CD4-positive, alpha-beta T cell (primary cell): ENCODE measurements around the gene NUDT14. TPM values are rescaled to one million over a fixed set of nuclear protein-coding genes. Genes with fewer than 3 reads are reported as not detected.

Experiments used
- ATAC-seq: fragments of 200-7000 bp; cut with Tn5 transposase; one replicate; pipeline ENCODE4 v1.10.0; 2022; ENCODE audit warnings: mild to moderate bottlenecking; ENCODE audit not compliant: poor library complexity
- CTCF ChIA-PET: fragments of 350-600 bp; sonication (Branson Sonifier 250); formaldehyde crosslinking; loops from one replicate; lab custom pipeline; 2021; ENCODE audit warnings: antibody characterized with exemption, inconsistent platforms; lab: Charles Lee
- POLR2A ChIA-PET: fragments of 350-600 bp; sonication (Branson Sonifier 250); formaldehyde crosslinking; loops from one replicate; lab custom pipeline; 2021; ENCODE audit warnings: antibody characterized with exemption, inconsistent platforms; lab: Charles Lee
- DNase-seq, 14 experiments: peaks; one replicate each; pipeline ENCODE4 v3.0.0-alpha.2; 2013 to 2020; ENCODE audit warnings: mixed read lengths in 2 of 14
- H3K27ac ChIP-seq, 2 donors: one replicate each; pipeline versions ENCODE4 v1.5.1 to v1.7.0; 2013; ENCODE audit warnings: low read length in 2 of 2, low read depth in 1 of 2, mild to moderate bottlenecking in 1 of 2
- H3K27me3 ChIP-seq, 2 experiments: 1 replicate in 1 of 2; 2 replicates in 1 of 2; pipeline versions ENCODE4 v1.6.1 to v1.7.0; 2013; ENCODE audit warnings: low read length in 2 of 2, control low read depth in 1 of 2, mild to moderate bottlenecking in 1 of 2, moderate library complexity in 1 of 2; ENCODE audit not compliant: insufficient read depth in 2 of 2, control insufficient read depth in 1 of 2
- H3K36me3 ChIP-seq: one replicate; pipeline ENCODE4 v1.6.1; 2013; ENCODE audit warnings: low read length, control low read depth; ENCODE audit not compliant: insufficient read depth
- H3K4me1 ChIP-seq: one replicate; pipeline ENCODE4 v1.6.1; 2013; ENCODE audit warnings: low read length, control low read depth; ENCODE audit not compliant: insufficient read depth
- H3K4me3 ChIP-seq: one replicate; pipeline ENCODE4 v1.5.1; 2013; ENCODE audit warnings: mild to moderate bottlenecking, low read length, moderate library complexity
- H3K9me3 ChIP-seq, 2 experiments: 1 replicate in 1 of 2; 2 replicates in 1 of 2; pipeline versions ENCODE4 v1.6.1 to v1.7.0; 2013; ENCODE audit warnings: low read length in 2 of 2, mild to moderate bottlenecking in 2 of 2, control low read depth in 1 of 2, moderate library complexity in 1 of 2; ENCODE audit not compliant: control insufficient read depth in 1 of 2, insufficient read depth in 1 of 2
- H3K27ac Mint-ChIP-seq: one replicate; pipeline ENCODE4 v1.8.0; 2020; ENCODE audit warnings: mixed read lengths
- H3K27me3 Mint-ChIP-seq: one replicate; pipeline ENCODE4 v1.8.0; 2021; ENCODE audit warnings: mixed read lengths
- H3K36me3 Mint-ChIP-seq: one replicate; pipeline ENCODE4 v1.8.0; 2021; ENCODE audit warnings: low read depth, mixed read lengths
- H3K4me1 Mint-ChIP-seq: one replicate; pipeline ENCODE4 v1.8.0; 2021; ENCODE audit warnings: low read depth, mixed read lengths
- H3K4me3 Mint-ChIP-seq: one replicate; pipeline ENCODE4 v1.8.0; 2020; ENCODE audit warnings: mild to moderate bottlenecking, mixed read lengths
- H3K9me3 Mint-ChIP-seq: one replicate; pipeline ENCODE4 v1.8.0; 2020; ENCODE audit warnings: mixed read lengths
- CTCF ChIP-seq: fragments of 200-600 bp; IDR thresholded peaks from one replicate; pipeline ENCODE4 v1.8.0; 2022; ENCODE audit warnings: antibody characterized with exemption, mild to moderate bottlenecking
- intact Hi-C, 2 experiments: fragments of 100-400 bp; cut with DNase I in 1 of 2; cut with micrococcal nuclease in 1 of 2; formaldehyde crosslinking; loops; one replicate each; pipeline versions ENCODE4 v1.15.1 to v1.9.0; 2023 to 2025; cut with DNase I, micrococcal nuclease
- total RNA-seq, 174 experiments: library from RNA in 2 of 174; stranded (reverse) in 2 of 174; gene quantifications; one replicate each; pipeline ENCODE4 v1.2.3 and lab custom pipeline; 2021 to 2026

The NUDT14 gene
- total RNA-seq, 2 experiments from 2014 or later: 9.0 to 9.2 TPM

GRCh38 chr14:105138021-105138541 is 43.0 kb downstream of the NUDT14 start:
- ChIA-PET POLR2A (no interaction called here), CTCF (no interaction called here)
- Histone ChIP-seq H3K27ac (no peak overlapping the region), H3K27me3 (peaks cover 0 to 4% of the 10 kb centered on the region in 2 experiments), H3K9me3 (peaks cover 14 to 42% of the 10 kb centered on the region in 2 experiments), H3K36me3 (no peaks in the 10 kb centered on the region), H3K4me1 (no peaks in the 10 kb centered on the region), H3K4me3 (no peak overlapping the region)
- no peak for TF ChIP-seq CTCF
- H3K4me3 Mint-ChIP-seq: no peak overlapping the region
- intact Hi-C loops: no loop called here
- peaks cover under 1% of the 10 kb centered on the region for H3K36me3 Mint-ChIP-seq
- no peak overlapping the region for H3K27ac Mint-ChIP-seq
- no peaks in the 10 kb centered on the region for H3K4me1 Mint-ChIP-seq
- no peak for DNase-seq
- H3K27me3 Mint-ChIP-seq: peaks cover 4% of the 10 kb centered on the region
- no peak for ATAC-seq
- peaks cover 2% of the 10 kb centered on the region for H3K9me3 Mint-ChIP-seq

GRCh38 chr14:105137481-105138020 is 43.6 kb downstream of the NUDT14 start:
- Mint-ChIP-seq H3K9me3 (peaks cover 4% of the 10 kb centered on the region), H3K4me1 (no peaks in the 10 kb centered on the region), H3K27ac (no peak overlapping the region), H3K36me3 (peaks cover 5% of the 10 kb centered on the region), H3K4me3 (no peak overlapping the region), H3K27me3 (peaks cover 9% of the 10 kb centered on the region)
- H3K27me3 ChIP-seq: peaks cover 4 to 5% of the 10 kb centered on the region in 2 experiments
- ChIA-PET POLR2A (no interaction called here), CTCF (no interaction called here)
- no peak for TF ChIP-seq CTCF
- H3K4me1 ChIP-seq: no peaks in the 10 kb centered on the region
- peaks cover 19 to 40% of the 10 kb centered on the region in 2 experiments for H3K9me3 ChIP-seq
- ATAC-seq: no peak
- no peak overlapping the region for H3K27ac ChIP-seq
- no peak for DNase-seq
- intact Hi-C loops: no loop called here
- no peaks in the 10 kb centered on the region for H3K36me3 ChIP-seq
- H3K4me3 ChIP-seq: no peak overlapping the region

- ChIA-PET POLR2A (no interaction called here), CTCF (no interaction called here)
- Mint-ChIP-seq H3K9me3 (peaks cover 4% of the 10 kb centered on the region), H3K4me1 (no peaks in the 10 kb centered on the region), H3K27ac (no peak overlapping the region), H3K4me3 (no peak overlapping the region), H3K36me3 (peaks cover 5% of the 10 kb centered on the region), H3K27me3 (peaks cover 9% of the 10 kb centered on the region)
- Histone ChIP-seq H3K36me3 (no peaks in the 10 kb centered on the region), H3K27me3 (peaks cover 4 to 7% of the 10 kb centered on the region in 2 experiments), H3K9me3 (peaks cover 22 to 41% of the 10 kb centered on the region in 2 experiments), H3K27ac (no peak overlapping the region), H3K4me3 (no peak overlapping the region), H3K4me1 (no peaks in the 10 kb centered on the region)
- TF ChIP-seq CTCF: no peak
- DNase-seq (no peak), ATAC-seq (no peak)
- intact Hi-C loops: no loop called here
These were observed 44.5 kb downstream of the NUDT14 start for GRCh38 chr14:105136401-105137322.
